GM21390 (cell line): ENCODE data around the gene TMC1.

Source experiments
- ATAC-seq: cut with Tn5 transposase; IDR thresholded peaks from one replicate; pipeline ENCODE4 v1.9.1; 2021; ENCODE audit not compliant: unreplicated experiment

TMC1 gene

DNA sequence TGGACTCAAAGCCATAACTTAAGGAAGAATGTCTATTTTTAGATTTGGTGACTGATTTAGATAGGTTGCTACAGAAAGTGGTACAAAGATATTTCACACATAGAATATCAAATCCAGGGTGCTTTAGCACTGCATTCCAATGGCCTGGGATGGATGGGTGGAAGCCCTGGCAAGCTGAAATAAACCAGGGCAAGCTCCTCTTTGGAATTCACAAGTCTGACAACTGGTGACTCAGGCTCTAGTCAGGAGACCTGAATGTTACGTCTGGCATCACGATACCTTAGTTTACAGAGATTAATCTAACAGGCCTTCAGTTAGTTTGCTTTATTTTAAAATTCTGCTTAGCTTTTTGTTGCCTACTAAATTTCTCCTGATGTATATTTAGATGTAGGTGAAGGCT, 144.0 kb downstream of the TMC1 start:
- no peak for ATAC-seq

DNA sequence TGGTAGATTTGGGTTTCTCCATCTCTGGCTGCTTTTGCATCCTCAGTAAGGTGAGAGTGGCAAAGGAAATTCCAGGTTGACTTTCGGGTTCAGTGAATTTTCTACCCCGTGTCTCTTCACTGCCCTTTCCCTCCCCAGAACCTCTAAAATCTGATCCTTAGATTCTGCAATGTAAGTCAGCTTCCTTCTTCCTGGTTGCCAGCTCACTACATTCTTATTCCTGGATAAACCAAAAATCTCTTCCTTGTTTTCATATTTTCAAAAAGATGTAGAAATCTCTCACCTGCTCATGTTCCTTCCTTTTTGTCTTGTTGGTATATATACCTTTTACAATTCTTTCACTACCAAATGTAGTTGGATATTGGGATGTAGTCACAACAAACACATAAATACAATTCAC, 145.8 kb downstream of the TMC1 start:
- ATAC-seq, result no peak

GRCh38 chr9:72674961-72675360, 153.6 kb downstream of the TMC1 start:
- no peak for ATAC-seq

DNA sequence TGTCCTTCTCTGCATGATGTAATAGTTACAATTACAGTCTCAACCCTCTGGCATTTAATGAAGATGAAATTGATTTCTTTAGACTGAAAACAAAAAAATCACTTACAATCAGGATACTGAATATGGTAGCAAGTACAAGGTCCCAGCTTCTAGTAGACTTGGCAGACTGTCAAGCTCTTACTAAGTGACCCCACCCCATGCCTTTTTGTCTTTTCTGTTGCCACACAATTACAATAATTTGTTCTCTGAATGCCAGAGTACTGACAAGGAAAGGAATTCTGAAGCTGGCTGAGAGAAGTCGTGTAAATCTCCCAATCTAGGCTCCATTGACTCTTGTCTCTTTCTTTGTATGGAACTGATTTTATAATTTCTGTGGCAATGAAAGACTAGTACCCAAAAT, 154.2 kb downstream of the TMC1 start:
- no peak for ATAC-seq

GRCh38 chr9:72680593-72681282, 159.3 kb downstream of the TMC1 start:
- no peak for ATAC-seq

DNA sequence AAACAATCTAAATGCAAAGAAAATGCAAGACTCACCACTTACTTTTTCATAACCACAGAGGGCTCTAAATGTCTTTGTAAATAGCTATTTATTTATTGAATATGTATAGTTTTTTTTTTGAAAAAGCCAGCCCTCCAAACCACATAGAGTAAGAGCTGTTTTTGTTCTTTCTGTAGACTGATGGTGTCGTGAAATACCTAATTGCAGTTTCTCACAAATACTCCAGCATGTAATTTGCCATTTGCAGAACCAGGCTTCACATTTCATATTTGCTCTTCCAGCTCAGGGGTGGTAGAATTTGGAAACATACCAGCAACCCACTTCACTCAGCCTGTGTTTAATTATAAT, 159.8 kb downstream of the TMC1 start:
- no peak for ATAC-seq

- ATAC-seq, result no peak
Measured at GRCh38 chr9:72684615-72685014, 163.2 kb downstream of the TMC1 start.

DNA sequence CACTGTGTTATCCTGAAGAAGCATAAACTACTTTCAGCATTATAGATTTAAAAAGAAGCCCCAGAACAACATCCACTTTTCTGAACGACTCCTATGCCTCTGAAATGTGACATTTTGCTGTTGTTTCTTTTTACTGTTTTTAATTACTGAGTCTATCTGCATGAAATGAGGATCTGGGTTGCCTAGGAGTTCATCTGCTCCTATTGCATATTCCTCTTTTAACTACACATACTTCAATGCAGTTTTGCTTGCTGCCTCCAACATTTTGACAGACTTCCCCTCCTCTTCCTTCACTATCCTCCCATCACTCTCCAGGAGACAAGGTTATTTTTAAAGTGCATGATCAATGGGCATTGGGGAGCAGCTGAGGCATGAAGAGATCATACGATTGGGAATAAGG, 164.5 kb downstream of the TMC1 start:
- ATAC-seq, result no peak

DNA sequence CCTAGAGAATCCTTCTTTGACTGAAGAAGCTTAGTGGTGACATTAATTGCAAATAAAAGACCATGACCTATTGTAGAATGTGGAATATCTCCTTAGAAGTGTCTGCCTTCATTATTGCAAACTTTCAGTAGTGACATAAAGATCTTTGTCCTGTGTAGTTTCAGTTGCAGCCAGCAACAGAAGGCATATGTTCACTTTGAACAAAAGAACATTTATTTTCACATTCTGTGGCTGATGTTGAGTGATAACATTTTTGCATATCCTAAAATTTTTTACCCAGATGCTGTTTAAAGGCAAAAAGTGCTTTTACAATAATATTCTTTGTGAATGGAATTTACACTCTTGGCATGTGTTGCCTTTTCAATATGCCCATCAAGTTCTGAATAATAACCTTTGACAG, 165.9 kb downstream of the TMC1 start:
- no peak for ATAC-seq

DNA sequence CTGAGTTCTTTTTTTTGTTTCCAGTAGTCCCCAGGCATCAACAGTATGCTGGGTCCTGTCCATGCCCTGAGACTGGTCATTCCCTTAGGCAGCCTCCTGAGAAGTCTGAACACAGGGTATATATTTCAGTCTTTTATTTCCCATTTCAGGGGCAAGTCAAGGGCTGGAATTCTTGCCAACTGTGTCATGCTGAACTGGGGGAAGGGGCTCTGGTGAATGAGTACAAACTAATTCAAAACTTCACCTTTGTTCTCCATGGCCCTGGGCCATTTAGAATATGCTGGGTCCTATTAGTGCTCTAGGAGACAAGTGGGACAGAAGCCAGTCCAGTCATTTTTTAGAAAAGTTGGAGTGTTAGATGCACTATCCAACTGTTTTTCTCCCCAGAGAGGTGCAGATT, 170.3 kb downstream of the TMC1 start:
- ATAC-seq, result no peak

DNA sequence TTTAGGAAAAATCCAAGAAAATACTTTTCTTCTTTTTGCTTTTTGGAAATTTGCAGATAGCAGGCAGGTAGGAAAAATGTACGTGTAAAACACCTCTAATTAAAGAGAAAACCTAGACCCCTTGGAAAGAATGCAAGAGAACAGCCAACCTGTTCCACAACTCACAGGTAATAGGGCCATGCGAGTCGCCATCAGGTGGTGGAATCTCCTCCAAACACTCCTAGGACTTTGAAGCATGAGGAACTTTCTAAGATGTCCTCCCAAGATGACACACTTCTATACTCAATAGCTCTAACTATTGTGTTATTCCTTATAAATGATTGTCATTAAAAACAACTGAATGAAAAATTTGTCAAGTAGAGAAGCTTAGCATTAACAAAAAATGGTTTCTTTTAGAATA, 174.0 kb downstream of the TMC1 start:
- no peak for ATAC-seq

- ATAC-seq, result no peak
Measured at GRCh38 chr9:72696511-72696910, 175.1 kb downstream of the TMC1 start.

DNA sequence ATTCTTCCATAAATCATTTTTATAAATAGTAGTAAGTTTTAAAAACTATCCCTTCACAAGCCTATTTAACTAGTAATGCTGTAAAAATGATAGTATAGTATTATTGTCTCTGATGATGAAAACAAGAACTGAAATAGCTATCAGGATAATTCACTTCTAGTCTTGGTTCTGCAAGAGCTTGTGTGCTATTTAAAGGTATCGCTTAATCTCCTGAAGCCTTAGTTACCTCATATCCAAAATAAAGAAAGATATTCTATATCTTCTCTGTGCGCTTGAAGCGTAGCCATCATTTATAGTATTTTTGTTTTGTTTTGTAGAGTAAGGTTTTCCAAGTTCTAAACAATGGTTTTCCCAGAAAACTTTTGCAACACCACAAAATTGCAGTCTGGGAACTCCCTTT, 180.1 kb downstream of the TMC1 start:
- ATAC-seq, result no peak

- ATAC-seq, result no peak
Measured at GRCh38 chr9:72703574-72703973, 182.2 kb downstream of the TMC1 start.

DNA sequence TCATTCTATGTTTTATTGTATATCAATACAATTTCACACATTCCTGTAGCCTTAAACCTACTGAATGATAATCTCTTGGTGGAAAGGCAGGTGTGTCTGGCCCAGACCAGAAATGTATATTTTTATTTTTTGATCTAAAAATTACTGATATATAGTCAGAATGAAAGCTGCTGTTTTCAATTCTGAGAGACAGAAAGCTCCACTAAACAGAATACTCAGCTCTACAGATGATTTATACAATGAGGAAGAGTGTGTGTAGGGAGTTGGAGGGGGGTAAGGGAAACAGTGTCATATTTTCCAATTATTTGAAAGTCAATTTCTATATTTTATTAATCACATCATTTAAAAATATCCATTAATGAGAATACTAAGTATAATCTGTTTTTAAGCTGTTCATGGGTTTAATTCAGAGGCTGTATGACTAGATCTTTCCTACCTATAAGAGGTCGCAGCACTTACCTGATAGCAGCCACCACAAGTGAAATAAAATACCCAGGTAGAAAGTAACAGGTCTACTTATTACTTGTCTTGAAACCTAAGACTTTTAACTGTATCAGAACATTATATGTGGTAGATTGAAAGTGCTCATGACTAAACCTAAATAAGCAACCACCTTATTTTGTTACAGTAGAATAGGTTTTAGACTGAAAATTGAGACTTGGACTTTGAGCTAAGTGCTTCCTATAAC, 183.4 kb downstream of the TMC1 start:
- no peak for ATAC-seq

DNA sequence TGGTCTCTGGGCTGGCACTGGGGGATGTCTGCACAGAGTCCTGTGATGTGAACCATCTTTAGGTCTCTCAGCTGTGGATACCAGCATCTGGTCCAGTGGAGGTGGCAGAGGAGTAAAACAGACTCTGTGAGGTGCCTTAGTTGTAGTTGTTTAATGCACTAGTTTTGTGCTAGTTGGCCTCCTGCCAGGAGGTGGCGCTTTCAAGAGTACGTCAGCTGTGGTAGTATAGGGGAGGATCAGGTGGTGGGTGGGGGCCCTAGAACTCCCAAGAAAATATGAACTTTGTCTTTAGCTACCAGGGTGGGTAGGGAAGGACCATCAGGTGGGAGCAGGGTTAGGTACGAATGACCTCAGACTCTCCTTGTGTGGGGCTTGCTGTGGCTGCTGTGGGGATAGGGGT, 197.1 kb downstream of the TMC1 start:
- no peak for ATAC-seq

DNA sequence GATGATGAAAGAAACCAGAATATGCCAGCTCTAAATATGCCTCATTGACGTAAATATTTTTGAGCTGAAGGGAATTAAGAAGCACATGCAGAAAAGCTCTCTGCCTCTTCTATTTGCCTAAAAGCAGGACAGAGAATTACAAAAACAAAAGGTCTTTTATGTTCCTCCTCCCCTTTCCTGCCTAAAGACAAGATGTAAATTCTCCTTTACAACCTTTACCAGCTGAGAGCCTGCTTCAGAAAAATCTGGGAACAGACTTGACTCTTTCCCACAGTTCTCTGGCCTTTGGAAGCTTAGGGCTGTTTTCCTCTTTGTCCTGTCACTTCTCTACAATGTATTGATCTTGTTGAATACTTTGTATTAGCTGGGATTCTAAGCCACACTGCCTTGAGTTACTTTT, 199.7 kb downstream of the TMC1 start:
- ATAC-seq, result no peak

GRCh38 chr9:72726947-72727346, 205.5 kb downstream of the TMC1 start:
- ATAC-seq, result no peak

DNA sequence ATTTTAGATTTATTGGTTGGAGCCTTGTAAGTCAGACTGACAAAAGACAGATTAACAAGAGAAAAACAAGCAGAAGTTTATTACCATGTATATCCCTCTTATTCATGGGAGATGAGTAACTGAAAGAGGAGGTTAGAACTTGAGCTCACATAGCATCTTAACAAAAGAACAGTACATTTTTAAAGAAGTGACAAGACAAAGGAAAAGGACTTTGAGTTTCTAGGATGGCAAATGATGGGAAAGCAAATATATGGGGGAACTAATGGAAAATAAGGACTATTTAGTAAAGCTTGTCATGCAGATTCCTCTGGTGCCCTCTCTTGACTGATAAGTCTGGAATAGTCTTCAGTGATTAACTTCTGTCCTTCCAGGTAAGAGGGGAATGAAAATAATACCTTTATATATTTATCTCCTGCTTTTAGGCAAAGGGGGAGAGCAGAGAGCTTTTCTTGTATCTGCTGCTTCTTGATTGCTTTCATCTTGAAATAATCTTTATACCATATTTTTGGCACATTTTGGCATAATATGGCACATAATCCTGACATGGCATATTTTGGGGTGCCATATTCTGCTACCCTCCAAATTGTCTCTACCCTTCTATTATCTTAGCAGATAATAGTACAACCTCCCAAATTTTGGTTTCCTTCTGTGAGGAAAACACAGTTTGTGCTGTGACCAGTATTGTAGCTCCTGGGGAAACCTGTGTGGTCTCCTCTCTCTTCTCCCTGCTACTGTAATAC, 206.8 kb downstream of the TMC1 start:
- no peak for ATAC-seq

DNA sequence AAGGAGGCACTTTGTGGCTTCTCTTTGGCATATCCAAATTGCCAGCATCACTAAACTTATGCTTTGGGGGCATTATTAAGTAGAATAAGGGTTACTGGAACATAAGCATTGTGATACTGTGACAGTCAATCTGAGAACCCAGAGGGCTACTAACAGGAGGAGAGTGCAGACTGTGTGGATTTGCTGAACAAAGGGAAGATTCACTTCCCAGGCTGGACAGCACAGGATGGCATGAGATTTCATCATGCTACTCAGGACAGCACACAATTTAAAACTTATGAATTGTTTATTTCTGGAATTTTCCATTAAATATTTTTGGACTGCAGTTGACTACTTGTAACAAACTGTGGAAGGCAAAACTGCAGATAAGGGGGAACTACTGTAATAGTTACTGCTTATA, 212.5 kb downstream of the TMC1 start:
- no peak for ATAC-seq

- ATAC-seq, result no peak
Measured at GRCh38 chr9:72734631-72735030, 213.2 kb downstream of the TMC1 start.

GRCh38 chr9:72743836-72744235, 222.4 kb downstream of the TMC1 start:
- ATAC-seq, result no peak
